ENCODE results near the gene TEX261. TPM values are rescaled to one million over a fixed set of nuclear protein-coding genes. Genes with fewer than 3 reads are reported as not detected.

TEX261 gene
- total and polyA plus RNA-seq, 2 donors from 2014 or later, result 35.9 to 56.1 TPM

DNA sequence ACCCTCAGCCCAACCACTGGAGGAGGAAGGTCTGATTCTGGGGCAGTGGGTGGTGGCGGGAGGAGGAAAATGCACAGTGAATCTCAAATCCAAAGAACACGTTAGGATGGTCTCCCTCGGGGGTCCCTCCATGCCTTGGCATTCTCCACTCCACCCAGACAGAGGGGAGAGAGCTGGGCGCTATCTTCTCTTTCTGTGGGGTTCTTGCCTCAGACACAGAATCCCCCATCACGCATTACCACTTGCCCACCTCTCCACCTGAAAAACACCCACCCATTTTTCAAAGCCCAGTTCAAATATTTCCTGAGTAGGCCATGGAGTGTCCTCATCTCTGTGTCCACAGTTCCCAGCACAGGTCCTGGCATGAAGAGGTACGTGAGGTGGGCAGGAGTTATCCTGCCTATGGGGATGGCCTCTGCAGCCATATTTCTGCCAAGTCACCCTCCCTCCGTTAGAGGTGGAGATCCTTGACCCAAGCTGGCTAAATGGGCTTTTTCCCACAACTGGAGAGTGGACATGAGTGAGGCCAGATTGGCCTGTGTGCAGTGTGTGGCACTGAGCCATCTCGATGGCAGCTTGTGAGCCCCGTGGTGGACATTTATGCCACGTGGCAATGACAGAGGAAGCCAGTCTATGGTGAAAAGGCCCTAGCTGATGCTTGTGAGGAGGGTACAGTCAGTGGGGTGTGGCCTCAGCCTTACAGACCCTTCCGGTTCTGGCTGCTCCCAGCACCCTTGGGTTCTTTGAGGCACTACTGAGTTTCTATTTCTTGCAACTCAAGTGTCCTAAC lies 9.5 kb upstream of the TEX261 start:
- Histone ChIP-seq H3K36me3 (ENCODE audit: control insufficient read depth in 2 of 3, insufficient read depth in 3 of 3, low read length in 3 of 3) (no peaks in the 10 kb centered on the region), H3K4me3 (ENCODE audit: low read length in 3 of 3) (no peak overlapping the region), H3K9me3 (ENCODE audit: control insufficient read depth in 2 of 3, insufficient read depth in 1 of 3, low read length in 3 of 3) (no peaks in the 10 kb centered on the region), H3K27ac (ENCODE audit: low read depth in 2 of 2, low read length in 2 of 2) (no peak overlapping the region), H3K4me1 (ENCODE audit: control insufficient read depth in 2 of 3, insufficient read depth in 2 of 3, low read depth in 1 of 3, low read length in 3 of 3) (no peaks in the 10 kb centered on the region), H3K27me3 (ENCODE audit: control insufficient read depth, insufficient read depth, low read length) (no peaks in the 10 kb centered on the region), H3K9ac (ENCODE audit: low read length in 3 of 3) (no peak overlapping the region)
- DNase-seq (no peak), FAIRE-seq (no peak)
- no peak for TF ChIP-seq CTCF (IDR thresholded peaks at IDR 0.05; ENCODE audit: borderline replicate concordance, extremely low read depth, insufficient read depth)
- intact Hi-C loops (cut with DNase I), result no loop called here

DNA sequence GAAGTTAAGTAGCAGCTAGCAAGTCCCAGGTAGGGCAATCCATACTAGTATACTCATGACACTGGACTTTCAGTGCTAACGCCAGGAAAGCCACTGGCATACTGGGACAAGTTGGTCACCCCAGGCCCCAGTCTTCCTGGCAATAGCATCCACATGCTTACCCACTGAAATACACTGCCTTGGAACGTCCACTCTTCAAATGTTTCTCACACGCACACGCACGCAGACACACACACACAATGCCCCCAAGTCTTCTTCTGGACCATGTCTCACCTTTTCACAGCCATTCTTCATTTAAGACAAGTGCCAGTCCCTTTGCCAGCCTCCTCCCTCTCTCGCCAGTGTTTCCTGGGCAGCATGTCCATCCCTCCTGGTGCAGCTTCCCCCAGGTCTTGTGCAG lies 8.7 kb upstream of the TEX261 start:
- H3K4me1 ChIP-seq (ENCODE audit: control insufficient read depth in 2 of 3, insufficient read depth in 2 of 3, low read depth in 1 of 3, low read length in 3 of 3), result no peaks in the 10 kb centered on the region
- TF ChIP-seq CTCF (IDR thresholded peaks at IDR 0.05; ENCODE audit: borderline replicate concordance, extremely low read depth, insufficient read depth), result no peak
- no peak overlapping the region for H3K9ac ChIP-seq (ENCODE audit: low read length in 3 of 3)
- DNase-seq (no peak), FAIRE-seq (no peak)
- H3K9me3 ChIP-seq (ENCODE audit: control insufficient read depth in 2 of 3, insufficient read depth in 1 of 3, low read length in 3 of 3), result no peaks in the 10 kb centered on the region
- no peaks in the 10 kb centered on the region for H3K36me3 ChIP-seq (ENCODE audit: control insufficient read depth in 2 of 3, insufficient read depth in 3 of 3, low read length in 3 of 3)
- no peaks in the 10 kb centered on the region for H3K27me3 ChIP-seq (ENCODE audit: control insufficient read depth, insufficient read depth, low read length)
- H3K4me3 ChIP-seq (ENCODE audit: low read length in 3 of 3), result no peak overlapping the region
- H3K27ac ChIP-seq (ENCODE audit: low read depth in 2 of 2, low read length in 2 of 2), result no peak overlapping the region
- intact Hi-C loops (cut with DNase I), result no loop called here

GRCh38 chr2:71001981-71002570 lies 7.4 kb upstream of the TEX261 start:
- Histone ChIP-seq H3K36me3 (ENCODE audit: control insufficient read depth in 2 of 3, insufficient read depth in 3 of 3, low read length in 3 of 3) (no peaks in the 10 kb centered on the region), H3K27me3 (ENCODE audit: control insufficient read depth, insufficient read depth, low read length) (no peaks in the 10 kb centered on the region), H3K4me1 (ENCODE audit: control insufficient read depth in 2 of 3, insufficient read depth in 2 of 3, low read depth in 1 of 3, low read length in 3 of 3) (no peaks in the 10 kb centered on the region), H3K9me3 (ENCODE audit: control insufficient read depth in 2 of 3, insufficient read depth in 1 of 3, low read length in 3 of 3) (no peaks in the 10 kb centered on the region), H3K4me3 (ENCODE audit: low read length in 3 of 3) (no peak overlapping the region), H3K27ac (ENCODE audit: low read depth in 2 of 2, low read length in 2 of 2) (no peak overlapping the region), H3K9ac (ENCODE audit: low read length in 3 of 3) (no peak overlapping the region)
- FAIRE-seq (no peak), DNase-seq (no peak)
- intact Hi-C loops (cut with DNase I), result no loop called here
- no peak for TF ChIP-seq CTCF (IDR thresholded peaks at IDR 0.05; ENCODE audit: borderline replicate concordance, extremely low read depth, insufficient read depth)

All from kidney (tissue), 14 donors.